ENCODE results near the gene PDHX. TPM values are rescaled to one million over a fixed set of nuclear protein-coding genes. Genes with fewer than 3 reads are reported as not detected.

The PDHX gene
- total RNA-seq, 1 experiment from 2014 or later: 43.4 TPM

DNA sequence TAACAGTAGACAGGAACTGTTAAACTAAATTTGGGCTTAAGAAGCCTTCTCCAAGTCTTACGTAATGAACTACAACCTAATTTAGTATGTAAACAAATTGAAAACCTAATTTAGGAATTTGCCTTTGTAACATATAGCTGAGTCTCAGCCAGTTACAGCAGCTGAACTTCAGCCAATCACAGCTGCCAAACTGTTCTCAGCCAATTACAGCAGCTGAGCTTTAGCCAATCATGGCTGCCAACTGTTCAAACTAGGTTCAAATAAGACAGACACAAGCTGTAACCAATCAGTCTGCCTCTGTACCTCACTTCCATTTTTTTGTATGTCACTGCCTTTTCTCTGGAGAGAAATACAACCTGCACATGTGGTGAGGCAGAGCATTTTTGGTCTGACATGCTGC, 127.5 kb downstream of the PDHX start (continued):
- TF ChIP-seq, protein P1, sequence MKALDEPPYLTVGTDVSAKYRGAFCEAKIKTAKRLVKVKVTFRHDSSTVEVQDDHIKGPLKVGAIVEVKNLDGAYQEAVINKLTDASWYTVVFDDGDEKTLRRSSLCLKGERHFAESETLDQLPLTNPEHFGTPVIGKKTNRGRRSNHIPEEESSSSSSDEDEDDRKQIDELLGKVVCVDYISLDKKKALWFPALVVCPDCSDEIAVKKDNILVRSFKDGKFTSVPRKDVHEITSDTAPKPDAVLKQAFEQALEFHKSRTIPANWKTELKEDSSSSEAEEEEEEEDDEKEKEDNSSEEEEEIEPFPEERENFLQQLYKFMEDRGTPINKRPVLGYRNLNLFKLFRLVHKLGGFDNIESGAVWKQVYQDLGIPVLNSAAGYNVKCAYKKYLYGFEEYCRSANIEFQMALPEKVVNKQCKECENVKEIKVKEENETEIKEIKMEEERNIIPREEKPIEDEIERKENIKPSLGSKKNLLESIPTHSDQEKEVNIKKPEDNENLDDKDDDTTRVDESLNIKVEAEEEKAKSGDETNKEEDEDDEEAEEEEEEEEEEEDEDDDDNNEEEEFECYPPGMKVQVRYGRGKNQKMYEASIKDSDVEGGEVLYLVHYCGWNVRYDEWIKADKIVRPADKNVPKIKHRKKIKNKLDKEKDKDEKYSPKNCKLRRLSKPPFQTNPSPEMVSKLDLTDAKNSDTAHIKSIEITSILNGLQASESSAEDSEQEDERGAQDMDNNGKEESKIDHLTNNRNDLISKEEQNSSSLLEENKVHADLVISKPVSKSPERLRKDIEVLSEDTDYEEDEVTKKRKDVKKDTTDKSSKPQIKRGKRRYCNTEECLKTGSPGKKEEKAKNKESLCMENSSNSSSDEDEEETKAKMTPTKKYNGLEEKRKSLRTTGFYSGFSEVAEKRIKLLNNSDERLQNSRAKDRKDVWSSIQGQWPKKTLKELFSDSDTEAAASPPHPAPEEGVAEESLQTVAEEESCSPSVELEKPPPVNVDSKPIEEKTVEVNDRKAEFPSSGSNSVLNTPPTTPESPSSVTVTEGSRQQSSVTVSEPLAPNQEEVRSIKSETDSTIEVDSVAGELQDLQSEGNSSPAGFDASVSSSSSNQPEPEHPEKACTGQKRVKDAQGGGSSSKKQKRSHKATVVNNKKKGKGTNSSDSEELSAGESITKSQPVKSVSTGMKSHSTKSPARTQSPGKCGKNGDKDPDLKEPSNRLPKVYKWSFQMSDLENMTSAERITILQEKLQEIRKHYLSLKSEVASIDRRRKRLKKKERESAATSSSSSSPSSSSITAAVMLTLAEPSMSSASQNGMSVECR (CRISPR knock-in tag; IDR thresholded peaks at IDR 0.05; ENCODE audit: borderline replicate concordance): no peak
- TF ChIP-seq, protein P2, sequence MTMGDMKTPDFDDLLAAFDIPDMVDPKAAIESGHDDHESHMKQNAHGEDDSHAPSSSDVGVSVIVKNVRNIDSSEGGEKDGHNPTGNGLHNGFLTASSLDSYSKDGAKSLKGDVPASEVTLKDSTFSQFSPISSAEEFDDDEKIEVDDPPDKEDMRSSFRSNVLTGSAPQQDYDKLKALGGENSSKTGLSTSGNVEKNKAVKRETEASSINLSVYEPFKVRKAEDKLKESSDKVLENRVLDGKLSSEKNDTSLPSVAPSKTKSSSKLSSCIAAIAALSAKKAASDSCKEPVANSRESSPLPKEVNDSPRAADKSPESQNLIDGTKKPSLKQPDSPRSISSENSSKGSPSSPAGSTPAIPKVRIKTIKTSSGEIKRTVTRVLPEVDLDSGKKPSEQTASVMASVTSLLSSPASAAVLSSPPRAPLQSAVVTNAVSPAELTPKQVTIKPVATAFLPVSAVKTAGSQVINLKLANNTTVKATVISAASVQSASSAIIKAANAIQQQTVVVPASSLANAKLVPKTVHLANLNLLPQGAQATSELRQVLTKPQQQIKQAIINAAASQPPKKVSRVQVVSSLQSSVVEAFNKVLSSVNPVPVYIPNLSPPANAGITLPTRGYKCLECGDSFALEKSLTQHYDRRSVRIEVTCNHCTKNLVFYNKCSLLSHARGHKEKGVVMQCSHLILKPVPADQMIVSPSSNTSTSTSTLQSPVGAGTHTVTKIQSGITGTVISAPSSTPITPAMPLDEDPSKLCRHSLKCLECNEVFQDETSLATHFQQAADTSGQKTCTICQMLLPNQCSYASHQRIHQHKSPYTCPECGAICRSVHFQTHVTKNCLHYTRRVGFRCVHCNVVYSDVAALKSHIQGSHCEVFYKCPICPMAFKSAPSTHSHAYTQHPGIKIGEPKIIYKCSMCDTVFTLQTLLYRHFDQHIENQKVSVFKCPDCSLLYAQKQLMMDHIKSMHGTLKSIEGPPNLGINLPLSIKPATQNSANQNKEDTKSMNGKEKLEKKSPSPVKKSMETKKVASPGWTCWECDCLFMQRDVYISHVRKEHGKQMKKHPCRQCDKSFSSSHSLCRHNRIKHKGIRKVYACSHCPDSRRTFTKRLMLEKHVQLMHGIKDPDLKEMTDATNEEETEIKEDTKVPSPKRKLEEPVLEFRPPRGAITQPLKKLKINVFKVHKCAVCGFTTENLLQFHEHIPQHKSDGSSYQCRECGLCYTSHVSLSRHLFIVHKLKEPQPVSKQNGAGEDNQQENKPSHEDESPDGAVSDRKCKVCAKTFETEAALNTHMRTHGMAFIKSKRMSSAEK (CRISPR knock-in tag; IDR thresholded peaks at IDR 0.05; ENCODE audit: borderline replicate concordance): no peak
- TF ChIP-seq TP53 (CRISPR knock-in tag; IDR thresholded peaks at IDR 0.05) (no peak), TEAD4 (CRISPR knock-in tag; IDR thresholded peaks at IDR 0.05) (no peak)
- TF ChIP-seq, protein P3, sequence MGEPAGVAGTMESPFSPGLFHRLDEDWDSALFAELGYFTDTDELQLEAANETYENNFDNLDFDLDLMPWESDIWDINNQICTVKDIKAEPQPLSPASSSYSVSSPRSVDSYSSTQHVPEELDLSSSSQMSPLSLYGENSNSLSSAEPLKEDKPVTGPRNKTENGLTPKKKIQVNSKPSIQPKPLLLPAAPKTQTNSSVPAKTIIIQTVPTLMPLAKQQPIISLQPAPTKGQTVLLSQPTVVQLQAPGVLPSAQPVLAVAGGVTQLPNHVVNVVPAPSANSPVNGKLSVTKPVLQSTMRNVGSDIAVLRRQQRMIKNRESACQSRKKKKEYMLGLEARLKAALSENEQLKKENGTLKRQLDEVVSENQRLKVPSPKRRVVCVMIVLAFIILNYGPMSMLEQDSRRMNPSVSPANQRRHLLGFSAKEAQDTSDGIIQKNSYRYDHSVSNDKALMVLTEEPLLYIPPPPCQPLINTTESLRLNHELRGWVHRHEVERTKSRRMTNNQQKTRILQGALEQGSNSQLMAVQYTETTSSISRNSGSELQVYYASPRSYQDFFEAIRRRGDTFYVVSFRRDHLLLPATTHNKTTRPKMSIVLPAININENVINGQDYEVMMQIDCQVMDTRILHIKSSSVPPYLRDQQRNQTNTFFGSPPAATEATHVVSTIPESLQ (CRISPR knock-in tag; IDR thresholded peaks at IDR 0.05): no peak
- TF ChIP-seq, protein P4, sequence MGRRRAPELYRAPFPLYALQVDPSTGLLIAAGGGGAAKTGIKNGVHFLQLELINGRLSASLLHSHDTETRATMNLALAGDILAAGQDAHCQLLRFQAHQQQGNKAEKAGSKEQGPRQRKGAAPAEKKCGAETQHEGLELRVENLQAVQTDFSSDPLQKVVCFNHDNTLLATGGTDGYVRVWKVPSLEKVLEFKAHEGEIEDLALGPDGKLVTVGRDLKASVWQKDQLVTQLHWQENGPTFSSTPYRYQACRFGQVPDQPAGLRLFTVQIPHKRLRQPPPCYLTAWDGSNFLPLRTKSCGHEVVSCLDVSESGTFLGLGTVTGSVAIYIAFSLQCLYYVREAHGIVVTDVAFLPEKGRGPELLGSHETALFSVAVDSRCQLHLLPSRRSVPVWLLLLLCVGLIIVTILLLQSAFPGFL (CRISPR knock-in tag; IDR thresholded peaks at IDR 0.05; ENCODE audit: borderline replicate concordance): no peak

DNA sequence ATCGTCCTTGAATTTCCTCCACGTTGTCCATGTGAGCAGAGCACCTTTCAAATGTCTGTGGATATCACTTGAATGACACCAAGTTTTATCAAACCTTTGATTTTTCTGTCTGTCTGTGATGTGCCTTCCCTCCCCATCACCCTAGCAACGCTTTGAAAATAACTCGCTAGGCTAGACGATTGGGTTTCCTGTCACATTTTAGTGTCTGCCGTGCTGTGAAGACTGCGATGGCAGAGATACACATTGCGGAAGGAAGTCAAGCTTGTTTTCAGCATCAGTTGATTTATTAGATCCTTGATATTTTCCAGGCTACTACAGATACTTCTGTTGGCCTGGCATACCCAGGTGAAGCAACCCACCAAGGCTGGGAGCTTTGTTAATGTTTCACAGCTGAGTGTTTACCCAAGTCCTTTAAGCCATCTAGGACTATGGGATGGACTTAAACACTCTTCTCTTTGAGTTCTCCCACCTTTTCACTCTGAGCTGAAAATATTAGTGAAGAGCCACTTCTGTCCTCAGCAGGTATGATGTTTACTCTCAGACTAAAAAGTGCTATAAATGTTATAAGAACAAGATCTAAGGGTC, 128.9 kb downstream of the PDHX start:
- Mint-ChIP-seq H3K9me3 (peaks cover 18% of the 10 kb centered on the region), H3K36me3 (no peaks in the 10 kb centered on the region), H3K27ac (no peak overlapping the region), H3K4me3 (no peak overlapping the region), H3K27me3 (ENCODE audit: low read depth) (peaks cover 3% of the 10 kb centered on the region; the same call in 1 of the 2 replicates), H3K4me1 (no peaks in the 10 kb centered on the region)
- TF ChIP-seq KAT7 (CRISPR knock-in tag; IDR thresholded peaks at IDR 0.05; ENCODE audit: borderline replicate concordance) (no peak), GTF2I (CRISPR knock-in tag; conservative IDR thresholded peaks at IDR 0.05) (no peak), ZNF263 (CRISPR knock-in tag; IDR thresholded peaks at IDR 0.05; ENCODE audit: low read depth) (no peak)
- TF ChIP-seq, protein P5, sequence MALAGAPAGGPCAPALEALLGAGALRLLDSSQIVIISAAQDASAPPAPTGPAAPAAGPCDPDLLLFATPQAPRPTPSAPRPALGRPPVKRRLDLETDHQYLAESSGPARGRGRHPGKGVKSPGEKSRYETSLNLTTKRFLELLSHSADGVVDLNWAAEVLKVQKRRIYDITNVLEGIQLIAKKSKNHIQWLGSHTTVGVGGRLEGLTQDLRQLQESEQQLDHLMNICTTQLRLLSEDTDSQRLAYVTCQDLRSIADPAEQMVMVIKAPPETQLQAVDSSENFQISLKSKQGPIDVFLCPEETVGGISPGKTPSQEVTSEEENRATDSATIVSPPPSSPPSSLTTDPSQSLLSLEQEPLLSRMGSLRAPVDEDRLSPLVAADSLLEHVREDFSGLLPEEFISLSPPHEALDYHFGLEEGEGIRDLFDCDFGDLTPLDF (CRISPR knock-in tag; IDR thresholded peaks at IDR 0.05): no peak
- TF ChIP-seq, protein P6, sequence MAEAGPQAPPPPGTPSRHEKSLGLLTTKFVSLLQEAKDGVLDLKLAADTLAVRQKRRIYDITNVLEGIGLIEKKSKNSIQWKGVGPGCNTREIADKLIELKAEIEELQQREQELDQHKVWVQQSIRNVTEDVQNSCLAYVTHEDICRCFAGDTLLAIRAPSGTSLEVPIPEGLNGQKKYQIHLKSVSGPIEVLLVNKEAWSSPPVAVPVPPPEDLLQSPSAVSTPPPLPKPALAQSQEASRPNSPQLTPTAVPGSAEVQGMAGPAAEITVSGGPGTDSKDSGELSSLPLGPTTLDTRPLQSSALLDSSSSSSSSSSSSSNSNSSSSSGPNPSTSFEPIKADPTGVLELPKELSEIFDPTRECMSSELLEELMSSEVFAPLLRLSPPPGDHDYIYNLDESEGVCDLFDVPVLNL (CRISPR knock-in tag; IDR thresholded peaks at IDR 0.05; ENCODE audit: borderline replicate concordance, low read depth): no peak
- TF ChIP-seq, protein P7, sequence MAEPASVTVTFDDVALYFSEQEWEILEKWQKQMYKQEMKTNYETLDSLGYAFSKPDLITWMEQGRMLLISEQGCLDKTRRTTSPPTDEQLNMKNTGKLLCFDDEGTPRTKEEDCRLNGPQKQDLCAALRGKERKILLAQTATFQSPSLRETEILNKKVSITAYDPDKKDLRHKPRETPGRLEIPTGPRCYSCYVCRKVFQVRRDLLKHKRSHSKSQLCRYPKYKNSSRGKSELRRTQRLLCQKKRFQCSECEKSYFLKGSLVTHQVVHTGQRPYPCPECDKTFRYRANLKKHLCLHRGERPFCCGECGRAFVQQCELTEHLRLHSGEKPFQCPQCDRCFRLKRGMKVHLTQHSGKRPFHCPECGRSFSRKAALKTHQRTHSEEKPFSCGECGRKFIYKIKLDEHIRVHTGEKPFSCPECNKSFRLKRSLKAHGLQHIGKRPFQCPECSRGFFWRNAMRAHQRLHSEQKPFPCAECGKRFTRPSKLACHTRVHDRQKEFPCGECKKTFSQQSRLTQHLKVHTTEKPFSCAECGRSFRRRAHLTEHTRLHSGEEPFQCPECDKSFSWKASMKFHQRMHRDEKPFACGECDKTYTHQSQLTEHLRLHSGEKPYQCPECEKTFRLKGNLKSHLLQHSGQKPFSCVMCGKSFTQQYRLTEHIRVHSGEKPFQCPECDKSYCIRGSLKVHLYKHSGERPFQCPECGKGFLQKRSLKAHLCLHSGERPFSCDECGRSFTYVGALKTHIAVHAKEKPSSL (CRISPR knock-in tag; conservative IDR thresholded peaks at IDR 0.05): no peak
- TF ChIP-seq, protein P8, sequence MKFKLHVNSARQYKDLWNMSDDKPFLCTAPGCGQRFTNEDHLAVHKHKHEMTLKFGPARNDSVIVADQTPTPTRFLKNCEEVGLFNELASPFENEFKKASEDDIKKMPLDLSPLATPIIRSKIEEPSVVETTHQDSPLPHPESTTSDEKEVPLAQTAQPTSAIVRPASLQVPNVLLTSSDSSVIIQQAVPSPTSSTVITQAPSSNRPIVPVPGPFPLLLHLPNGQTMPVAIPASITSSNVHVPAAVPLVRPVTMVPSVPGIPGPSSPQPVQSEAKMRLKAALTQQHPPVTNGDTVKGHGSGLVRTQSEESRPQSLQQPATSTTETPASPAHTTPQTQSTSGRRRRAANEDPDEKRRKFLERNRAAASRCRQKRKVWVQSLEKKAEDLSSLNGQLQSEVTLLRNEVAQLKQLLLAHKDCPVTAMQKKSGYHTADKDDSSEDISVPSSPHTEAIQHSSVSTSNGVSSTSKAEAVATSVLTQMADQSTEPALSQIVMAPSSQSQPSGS (CRISPR knock-in tag; IDR thresholded peaks at IDR 0.05; ENCODE audit: borderline replicate concordance, low read depth): no peak
- TF ChIP-seq, protein P9, sequence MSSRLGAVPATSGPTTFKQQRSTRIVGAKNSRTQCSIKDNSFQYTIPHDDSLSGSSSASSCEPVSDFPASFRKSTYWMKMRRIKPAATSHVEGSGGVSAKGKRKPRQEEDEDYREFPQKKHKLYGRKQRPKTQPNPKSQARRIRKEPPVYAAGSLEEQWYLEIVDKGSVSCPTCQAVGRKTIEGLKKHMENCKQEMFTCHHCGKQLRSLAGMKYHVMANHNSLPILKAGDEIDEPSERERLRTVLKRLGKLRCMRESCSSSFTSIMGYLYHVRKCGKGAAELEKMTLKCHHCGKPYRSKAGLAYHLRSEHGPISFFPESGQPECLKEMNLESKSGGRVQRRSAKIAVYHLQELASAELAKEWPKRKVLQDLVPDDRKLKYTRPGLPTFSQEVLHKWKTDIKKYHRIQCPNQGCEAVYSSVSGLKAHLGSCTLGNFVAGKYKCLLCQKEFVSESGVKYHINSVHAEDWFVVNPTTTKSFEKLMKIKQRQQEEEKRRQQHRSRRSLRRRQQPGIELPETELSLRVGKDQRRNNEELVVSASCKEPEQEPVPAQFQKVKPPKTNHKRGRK (CRISPR knock-in tag; IDR thresholded peaks at IDR 0.05; ENCODE audit: borderline replicate concordance): no peak
- DNase-seq (ENCODE audit: low spot score): no peak
- CTCF ChIA-PET: no interaction called here
- ATAC-seq: no peak
- POLR2A ChIA-PET: no interaction called here
